ENCODE measurements around the gene FCRL3.

- no peak for TF ChIP-seq CTCF (IDR thresholded peaks at IDR 0.05)
- no peak for TF ChIP-seq POLR2A (IDR thresholded peaks at IDR 0.05)
Observed at GRCh38 chr1:157653494-157653873, 47.1 kb downstream of the FCRL3 start.
